Mesodermal cell (in vitro differentiated cells): ENCODE results near the gene L1TD1.

Experiments
- H3K27ac ChIP-seq: 2 replicates; pipeline ENCODE4 v1.7.0; 2013; ENCODE audit warnings: mild to moderate bottlenecking, low read depth, low read length, moderate library complexity; ENCODE audit not compliant: severe bottlenecking
- H3K36me3 ChIP-seq: 2 replicates; pipeline ENCODE4 v1.7.1; 2013; ENCODE audit warnings: mild to moderate bottlenecking, low read length, moderate library complexity; ENCODE audit not compliant: control insufficient read depth, insufficient read depth
- H3K4me1 ChIP-seq: one replicate; pipeline ENCODE4 v1.7.1; 2013; ENCODE audit warnings: mild to moderate bottlenecking, low read length; ENCODE audit not compliant: insufficient read depth, control insufficient read depth, poor library complexity, severe bottlenecking
- H3K4me3 ChIP-seq: 2 replicates; pipeline ENCODE4 v1.7.0; 2013; ENCODE audit warnings: low read length, control low read depth, mild to moderate bottlenecking; ENCODE audit not compliant: insufficient read depth, poor library complexity, severe bottlenecking; ENCODE audit errors: extremely low read depth
- H3K9me3 ChIP-seq: 2 replicates; pipeline ENCODE4 v1.7.1; 2013; ENCODE audit warnings: mild to moderate bottlenecking, low read length, moderate library complexity; ENCODE audit not compliant: control insufficient read depth
- WGBS, 2 experiments: methylation state at CpG; one replicate each; pipeline ENCODE4 v1.1.5; 2013; ENCODE audit warnings: missing lambda C conversion rate in 2 of 2; ENCODE audit not compliant: insufficient coverage in 2 of 2; 5-methylcytosine and 5-hydroxymethylcytosine counted together

The L1TD1 gene

DNA sequence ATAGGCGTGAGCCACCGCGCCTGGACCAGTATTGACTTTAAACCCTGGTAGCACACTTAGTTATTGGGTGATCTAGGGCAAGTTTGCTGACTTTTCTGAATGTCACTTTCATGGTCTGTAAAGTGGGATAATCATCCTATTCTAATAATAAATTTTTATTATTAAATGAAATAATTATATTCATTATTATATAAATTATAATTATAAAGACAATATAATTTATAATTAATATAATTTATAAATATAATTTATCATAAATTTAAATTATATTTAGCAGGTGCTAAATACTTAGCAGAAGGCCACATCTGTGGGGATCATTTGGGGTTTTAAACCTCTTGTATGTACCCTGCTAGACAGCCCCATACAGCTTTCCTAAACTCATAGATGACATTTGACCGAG is 64.9 kb downstream of the L1TD1 start:
- Histone ChIP-seq H3K4me3 (no peak overlapping the region), H3K27ac (no peak overlapping the region), H3K9me3 (no peaks in the 10 kb centered on the region), H3K4me1 (no peaks in the 10 kb centered on the region), H3K36me3 (no peaks in the 10 kb centered on the region)
- WGBS, 2 experiments: 91 to 100% methylated on average over 4 of the region's 4 CpGs

GRCh38 chr1:62260688-62261087 is 66.0 kb downstream of the L1TD1 start:
- Histone ChIP-seq H3K9me3 (no peaks in the 10 kb centered on the region), H3K4me3 (no peak overlapping the region), H3K4me1 (no peaks in the 10 kb centered on the region), H3K36me3 (no peaks in the 10 kb centered on the region), H3K27ac (no peak overlapping the region)
- WGBS, 2 experiments: 88 to 93% methylated on average over 3 of the region's 3 CpGs
